CD4-positive, alpha-beta T cell (primary cell): ENCODE data around the gene PRKG1. TPM values are rescaled to one million over a fixed set of nuclear protein-coding genes. Genes with fewer than 3 reads are reported as not detected.

Experiments used
- ATAC-seq: fragments of 200-7000 bp; cut with Tn5 transposase; one replicate; pipeline ENCODE4 v1.10.0; 2022; ENCODE audit warnings: mild to moderate bottlenecking; ENCODE audit not compliant: poor library complexity
- CTCF ChIA-PET: fragments of 350-600 bp; sonication (Branson Sonifier 250); formaldehyde crosslinking; loops from one replicate; lab custom pipeline; 2021; ENCODE audit warnings: antibody characterized with exemption, inconsistent platforms; lab: Charles Lee
- POLR2A ChIA-PET: fragments of 350-600 bp; sonication (Branson Sonifier 250); formaldehyde crosslinking; loops from one replicate; lab custom pipeline; 2021; ENCODE audit warnings: antibody characterized with exemption, inconsistent platforms; lab: Charles Lee
- DNase-seq, 14 experiments: peaks; one replicate each; pipeline ENCODE4 v3.0.0-alpha.2; 2013 to 2020; ENCODE audit warnings: mixed read lengths in 2 of 14
- H3K27ac ChIP-seq, 2 donors: one replicate each; pipeline versions ENCODE4 v1.5.1 to v1.7.0; 2013; ENCODE audit warnings: low read length in 2 of 2, low read depth in 1 of 2, mild to moderate bottlenecking in 1 of 2
- H3K27me3 ChIP-seq, 2 experiments: 1 replicate in 1 of 2; 2 replicates in 1 of 2; pipeline versions ENCODE4 v1.6.1 to v1.7.0; 2013; ENCODE audit warnings: low read length in 2 of 2, control low read depth in 1 of 2, mild to moderate bottlenecking in 1 of 2, moderate library complexity in 1 of 2; ENCODE audit not compliant: insufficient read depth in 2 of 2, control insufficient read depth in 1 of 2
- H3K36me3 ChIP-seq: one replicate; pipeline ENCODE4 v1.6.1; 2013; ENCODE audit warnings: low read length, control low read depth; ENCODE audit not compliant: insufficient read depth
- H3K4me1 ChIP-seq: one replicate; pipeline ENCODE4 v1.6.1; 2013; ENCODE audit warnings: low read length, control low read depth; ENCODE audit not compliant: insufficient read depth
- H3K4me3 ChIP-seq: one replicate; pipeline ENCODE4 v1.5.1; 2013; ENCODE audit warnings: mild to moderate bottlenecking, low read length, moderate library complexity
- H3K9me3 ChIP-seq, 2 experiments: 1 replicate in 1 of 2; 2 replicates in 1 of 2; pipeline versions ENCODE4 v1.6.1 to v1.7.0; 2013; ENCODE audit warnings: low read length in 2 of 2, mild to moderate bottlenecking in 2 of 2, control low read depth in 1 of 2, moderate library complexity in 1 of 2; ENCODE audit not compliant: control insufficient read depth in 1 of 2, insufficient read depth in 1 of 2
- H3K27ac Mint-ChIP-seq: one replicate; pipeline ENCODE4 v1.8.0; 2020; ENCODE audit warnings: mixed read lengths
- H3K27me3 Mint-ChIP-seq: one replicate; pipeline ENCODE4 v1.8.0; 2021; ENCODE audit warnings: mixed read lengths
- H3K36me3 Mint-ChIP-seq: one replicate; pipeline ENCODE4 v1.8.0; 2021; ENCODE audit warnings: low read depth, mixed read lengths
- H3K4me1 Mint-ChIP-seq: one replicate; pipeline ENCODE4 v1.8.0; 2021; ENCODE audit warnings: low read depth, mixed read lengths
- H3K4me3 Mint-ChIP-seq: one replicate; pipeline ENCODE4 v1.8.0; 2020; ENCODE audit warnings: mild to moderate bottlenecking, mixed read lengths
- H3K9me3 Mint-ChIP-seq: one replicate; pipeline ENCODE4 v1.8.0; 2020; ENCODE audit warnings: mixed read lengths
- CTCF ChIP-seq: fragments of 200-600 bp; IDR thresholded peaks from one replicate; pipeline ENCODE4 v1.8.0; 2022; ENCODE audit warnings: antibody characterized with exemption, mild to moderate bottlenecking
- intact Hi-C, 2 experiments: fragments of 100-400 bp; cut with DNase I in 1 of 2; cut with micrococcal nuclease in 1 of 2; formaldehyde crosslinking; loops; one replicate each; pipeline versions ENCODE4 v1.15.1 to v1.9.0; 2023 to 2025; cut with DNase I, micrococcal nuclease
- total RNA-seq, 174 experiments: library from RNA in 2 of 174; stranded (reverse) in 2 of 174; gene quantifications; one replicate each; pipeline ENCODE4 v1.2.3 and lab custom pipeline; 2021 to 2026

Gene PRKG1
- total RNA-seq, 2 experiments from 2014 or later, result 0.31 TPM; not detected in 1

GRCh38 chr10:51602326-51602725 lies 528.0 kb downstream of the PRKG1 start:
- DNase-seq (no peak), ATAC-seq (no peak)
- Histone ChIP-seq H3K36me3 (no peaks in the 10 kb centered on the region), H3K4me1 (no peaks in the 10 kb centered on the region), H3K27me3 (no peaks in the 10 kb centered on the region), H3K27ac (no peak overlapping the region), H3K4me3 (no peak overlapping the region), H3K9me3 (no peaks in the 10 kb centered on the region)
- Mint-ChIP-seq H3K4me1 (no peaks in the 10 kb centered on the region), H3K27me3 (peaks cover 6% of the 10 kb centered on the region), H3K9me3 (no peaks in the 10 kb centered on the region), H3K4me3 (no peak overlapping the region), H3K36me3 (no peaks in the 10 kb centered on the region), H3K27ac (no peak overlapping the region)
- intact Hi-C loops, result no loop called here
- CTCF ChIA-PET, result no interaction called here
- TF ChIP-seq CTCF, result no peak
- POLR2A ChIA-PET, result no interaction called here

GRCh38 chr10:51604579-51604978 lies 530.3 kb downstream of the PRKG1 start:
- Histone ChIP-seq H3K9me3 (no peaks in the 10 kb centered on the region), H3K4me3 (no peak overlapping the region), H3K36me3 (no peaks in the 10 kb centered on the region), H3K27ac (no peak overlapping the region), H3K27me3 (no peaks in the 10 kb centered on the region), H3K4me1 (no peaks in the 10 kb centered on the region)
- H3K9me3 Mint-ChIP-seq, result no peaks in the 10 kb centered on the region
- POLR2A ChIA-PET, result no interaction called here
- intact Hi-C loops, result no loop called here
- no peak for TF ChIP-seq CTCF
- no peaks in the 10 kb centered on the region for H3K4me1 Mint-ChIP-seq
- CTCF ChIA-PET, result no interaction called here
- DNase-seq (no peak), ATAC-seq (no peak)
- peaks cover 6% of the 10 kb centered on the region for H3K27me3 Mint-ChIP-seq
- no peak overlapping the region for H3K27ac Mint-ChIP-seq
- H3K4me3 Mint-ChIP-seq, result no peak overlapping the region
- no peaks in the 10 kb centered on the region for H3K36me3 Mint-ChIP-seq

- Histone ChIP-seq H3K27me3 (no peaks in the 10 kb centered on the region), H3K9me3 (no peaks in the 10 kb centered on the region), H3K36me3 (no peaks in the 10 kb centered on the region), H3K27ac (no peak overlapping the region), H3K4me3 (no peak overlapping the region), H3K4me1 (no peaks in the 10 kb centered on the region)
- H3K27ac Mint-ChIP-seq, result no peak overlapping the region
- no peak for DNase-seq
- CTCF ChIA-PET, result no interaction called here
- no peak for TF ChIP-seq CTCF
- POLR2A ChIA-PET, result no interaction called here
- ATAC-seq, result no peak
- no peaks in the 10 kb centered on the region for H3K4me1 Mint-ChIP-seq
- H3K4me3 Mint-ChIP-seq, result no peak overlapping the region
- H3K36me3 Mint-ChIP-seq, result no peaks in the 10 kb centered on the region
- intact Hi-C loops, result no loop called here
- H3K9me3 Mint-ChIP-seq, result no peaks in the 10 kb centered on the region
- peaks cover 6% of the 10 kb centered on the region for H3K27me3 Mint-ChIP-seq
Measured at GRCh38 chr10:51606825-51607462, 532.7 kb downstream of the PRKG1 start.
